ENCODE data around the gene TOX3. TPM values are rescaled to one million over a fixed set of nuclear protein-coding genes. Genes with fewer than 3 reads are reported as not detected.

The TOX3 gene
- polyA plus RNA-seq, 1 of the 3 experiments (the other 2 are of a cell fraction) = not detected

DNA sequence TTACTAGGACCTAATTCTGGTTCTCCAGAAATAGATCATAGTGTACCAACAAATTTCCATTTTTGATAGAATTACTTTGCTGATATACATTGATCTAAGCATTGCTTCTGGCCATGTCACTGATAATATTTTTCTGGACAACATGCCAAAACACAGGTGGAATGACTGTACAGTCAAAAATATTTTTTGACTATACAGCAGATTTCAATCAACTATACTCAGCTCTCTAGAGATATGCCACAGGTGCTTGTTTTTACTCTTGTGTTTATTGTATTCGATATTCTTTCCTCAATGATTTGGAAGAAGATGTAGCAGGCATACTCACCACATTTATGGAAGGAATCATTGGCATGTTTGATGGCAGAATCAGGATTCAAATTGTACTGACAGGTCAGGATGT is 21.6 kb upstream of the TOX3 start:
- no peaks in the 10 kb centered on the region for H3F3A ChIP-seq (replicated peaks; ENCODE audit: insufficient read depth)
- no peak overlapping the region for H3K4me2 ChIP-seq
- no peak overlapping the region for H2AFZ ChIP-seq (ENCODE audit: low read depth)
- no peaks in the 10 kb centered on the region for H3K27me3 ChIP-seq (ENCODE audit: insufficient read depth)
- TF ChIP-seq USF1 (IDR thresholded peaks at IDR 0.05; ENCODE audit: borderline replicate concordance, low read depth) = no peak
- TF ChIP-seq, protein P1, sequence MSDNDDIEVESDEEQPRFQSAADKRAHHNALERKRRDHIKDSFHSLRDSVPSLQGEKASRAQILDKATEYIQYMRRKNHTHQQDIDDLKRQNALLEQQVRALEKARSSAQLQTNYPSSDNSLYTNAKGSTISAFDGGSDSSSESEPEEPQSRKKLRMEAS (IDR thresholded peaks at IDR 0.05; ENCODE audit: low read depth) = no peak
- TF ChIP-seq SMC3 (IDR thresholded peaks at IDR 0.05; ENCODE audit: low read depth, low read length) = no peak
- TF ChIP-seq RFX5 (IDR thresholded peaks at IDR 0.05; ENCODE audit: low read length) = no peak
- no peak for TF ChIP-seq FOSL2 (IDR thresholded peaks at IDR 0.05; ENCODE audit: borderline replicate concordance, low read depth)
- TF ChIP-seq RAD21 (IDR thresholded peaks at IDR 0.05; ENCODE audit: low read length) = no peak
- TF ChIP-seq JUND (IDR thresholded peaks at IDR 0.05) = no peak
- TF ChIP-seq RCOR1 (IDR thresholded peaks at IDR 0.05; ENCODE audit: low read length) = no peak
- no peak for TF ChIP-seq TCF12 (IDR thresholded peaks at IDR 0.05)
- no peak for TF ChIP-seq FOXM1 (IDR thresholded peaks at IDR 0.05; ENCODE audit: low read depth)
- H3K9me2 ChIP-seq = no peaks in the 10 kb centered on the region
- no peaks in the 10 kb centered on the region for H3K36me3 ChIP-seq (replicated peaks in 1 of 2; ENCODE audit: control insufficient read depth in 1 of 2, insufficient read depth in 2 of 2, low read length in 1 of 2)
- no peaks in the 10 kb centered on the region for H3K9me3 ChIP-seq
- H3K4me1 ChIP-seq (ENCODE audit: control insufficient read depth in 1 of 2, insufficient read depth in 2 of 2, low read depth in 1 of 2, low read length in 1 of 2) = no peaks in the 10 kb centered on the region
- H4K20me1 ChIP-seq (ENCODE audit: insufficient read depth) = no peaks in the 10 kb centered on the region
- H3K27ac ChIP-seq (ENCODE audit: low read depth in 2 of 2, low read length in 1 of 2) = no peak overlapping the region
- ChIA-PET POLR2A (no interaction called here), CTCF (interaction anchor here (0.6 kb wide), 1 partner anchor 658 kb away, joined by 3 read pairs; no protein-coding TSS in a partner anchor)
- no peak overlapping the region for H3K9ac ChIP-seq
- no peak for DNase-seq
- no peak overlapping the region for H3K4me3 ChIP-seq (ENCODE audit: low read depth in 2 of 2, low read length in 1 of 2)
- 7% methylated on average over 1 of the region's 1 CpG for WGBS (ENCODE audit: low lambda C conversion rate)
- H3K79me2 ChIP-seq (ENCODE audit: insufficient read depth) = no peaks in the 10 kb centered on the region

DNA sequence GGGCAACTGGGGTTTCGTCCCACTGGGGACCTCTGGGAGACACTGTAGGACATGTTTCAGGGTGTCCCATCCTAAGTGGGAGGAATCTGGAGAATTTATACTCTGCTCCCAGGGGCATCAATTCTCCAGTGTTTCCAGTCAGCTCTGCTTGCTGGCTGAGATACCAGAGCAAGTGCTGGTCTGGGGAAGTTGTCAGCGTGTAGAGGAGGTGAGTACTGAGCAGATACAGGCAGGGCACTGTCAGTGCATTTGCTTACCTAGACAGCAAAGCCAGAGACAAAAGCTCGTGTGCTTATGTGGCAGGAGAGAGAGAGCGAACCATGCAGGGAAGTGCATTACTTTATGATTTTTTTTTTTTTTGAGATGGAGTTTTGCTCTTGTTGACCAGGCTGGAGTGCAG is 20.2 kb upstream of the TOX3 start:
- TF ChIP-seq RXRA (IDR thresholded peaks at IDR 0.05; ENCODE audit: borderline replicate concordance, low read depth) = no peak
- TF ChIP-seq JUND (IDR thresholded peaks at IDR 0.05) = no peak
- no peak for TF ChIP-seq YY1 (IDR thresholded peaks at IDR 0.05; ENCODE audit: low read depth)
- TF ChIP-seq, protein P2, sequence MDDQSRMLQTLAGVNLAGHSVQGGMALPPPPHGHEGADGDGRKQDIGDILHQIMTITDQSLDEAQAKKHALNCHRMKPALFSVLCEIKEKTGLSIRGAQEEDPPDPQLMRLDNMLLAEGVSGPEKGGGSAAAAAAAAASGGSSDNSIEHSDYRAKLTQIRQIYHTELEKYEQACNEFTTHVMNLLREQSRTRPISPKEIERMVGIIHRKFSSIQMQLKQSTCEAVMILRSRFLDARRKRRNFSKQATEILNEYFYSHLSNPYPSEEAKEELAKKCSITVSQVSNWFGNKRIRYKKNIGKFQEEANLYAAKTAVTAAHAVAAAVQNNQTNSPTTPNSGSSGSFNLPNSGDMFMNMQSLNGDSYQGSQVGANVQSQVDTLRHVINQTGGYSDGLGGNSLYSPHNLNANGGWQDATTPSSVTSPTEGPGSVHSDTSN (IDR thresholded peaks at IDR 0.05) = no peak
- no peak for TF ChIP-seq TEAD4 (IDR thresholded peaks at IDR 0.05; ENCODE audit: borderline replicate concordance, insufficient read depth)
- TF ChIP-seq TAF1 (IDR thresholded peaks at IDR 0.05; ENCODE audit: borderline replicate concordance, low read depth, low read length) = no peak
- no peak for TF ChIP-seq FOSL2 (IDR thresholded peaks at IDR 0.05; ENCODE audit: borderline replicate concordance, low read depth)
- TF ChIP-seq POLR2AphosphoS5 (IDR thresholded peaks at IDR 0.05; ENCODE audit: low read depth, low read length) = no peak
- TF ChIP-seq FOXJ3 (CRISPR knock-in tag; IDR thresholded peaks at IDR 0.05) = no peak
- no peak for TF ChIP-seq ELF1 (IDR thresholded peaks at IDR 0.05)
- no peak for TF ChIP-seq SIN3A (IDR thresholded peaks at IDR 0.05; ENCODE audit: borderline replicate concordance, low read depth, low read length)
- no peak for TF ChIP-seq FOXM1 (IDR thresholded peaks at IDR 0.05; ENCODE audit: low read depth)
- no peak for TF ChIP-seq EP300 (IDR thresholded peaks at IDR 0.05; ENCODE audit: borderline replicate concordance in 1 of 2, low read depth in 1 of 2, low read length in 1 of 2)
- TF ChIP-seq, protein P1 (IDR thresholded peaks at IDR 0.05; ENCODE audit: low read depth) = no peak
- no peaks in the 10 kb centered on the region for H3K9me3 ChIP-seq
- H4K20me1 ChIP-seq (ENCODE audit: insufficient read depth) = no peaks in the 10 kb centered on the region
- H3F3A ChIP-seq (replicated peaks; ENCODE audit: insufficient read depth) = no peaks in the 10 kb centered on the region
- CTCF ChIA-PET = no interaction called here
- H3K36me3 ChIP-seq (replicated peaks in 1 of 2; ENCODE audit: control insufficient read depth in 1 of 2, insufficient read depth in 2 of 2, low read length in 1 of 2) = no peaks in the 10 kb centered on the region
- no peak overlapping the region for H2AFZ ChIP-seq (ENCODE audit: low read depth)
- DNase-seq = no peak
- no peak overlapping the region for H3K9ac ChIP-seq
- H3K9me2 ChIP-seq = no peaks in the 10 kb centered on the region
- H3K79me2 ChIP-seq (ENCODE audit: insufficient read depth) = no peaks in the 10 kb centered on the region
- H3K27ac ChIP-seq (ENCODE audit: low read depth in 2 of 2, low read length in 1 of 2) = no peak overlapping the region
- no peaks in the 10 kb centered on the region for H3K27me3 ChIP-seq (ENCODE audit: insufficient read depth)
- no peak overlapping the region for H3K4me3 ChIP-seq (ENCODE audit: low read depth in 2 of 2, low read length in 1 of 2)
- no peak overlapping the region for H3K4me2 ChIP-seq
- no peaks in the 10 kb centered on the region for H3K4me1 ChIP-seq (ENCODE audit: control insufficient read depth in 1 of 2, insufficient read depth in 2 of 2, low read depth in 1 of 2, low read length in 1 of 2)
- 16% methylated on average over 4 of the region's 4 CpGs for WGBS (ENCODE audit: low lambda C conversion rate)
- POLR2A ChIA-PET = no interaction called here
